Measurements from ENCODE around the gene DNM1L. TPM values are rescaled to one million over a fixed set of nuclear protein-coding genes. Genes with fewer than 3 reads are reported as not detected.

The DNM1L gene
- total and polyA plus RNA-seq, 10 of the 15 experiments (the other 5 are each of a cell fraction or from before 2014, with no cell fraction given) = 23.1 to 201 (median 63.9) TPM

- Histone ChIP-seq H3K9me3 (replicated peaks; ENCODE audit: control insufficient read depth, insufficient read depth, low read length) (no peaks in the 10 kb centered on the region), H3K79me2 (ENCODE audit: control insufficient read depth, insufficient read depth, low read length) (no peaks in the 10 kb centered on the region), H3K4me1 (ENCODE audit: control insufficient read depth, insufficient read depth, low read length) (no peaks in the 10 kb centered on the region), H3K27me3 (replicated peaks in 1 of 2; ENCODE audit: control insufficient read depth in 2 of 2, insufficient read depth in 2 of 2, low read length in 1 of 2) (no peaks in the 10 kb centered on the region), H2AFZ (ENCODE audit: control insufficient read depth, low read depth, low read length) (no peak overlapping the region), H3K4me3 (no peak overlapping the region), H3K36me3 (ENCODE audit: control insufficient read depth in 2 of 2, insufficient read depth in 2 of 2, low read length in 1 of 2) (no peaks in the 10 kb centered on the region), H3K4me2 (ENCODE audit: control insufficient read depth, insufficient read depth) (no peak overlapping the region), H3K9ac (ENCODE audit: control insufficient read depth, insufficient read depth, low read length) (no peak overlapping the region), H3K27ac (ENCODE audit: control insufficient read depth, insufficient read depth) (no peak overlapping the region), H4K20me1 (ENCODE audit: control insufficient read depth, insufficient read depth) (no peaks in the 10 kb centered on the region)
- ChIA-PET CTCF (interaction anchor here (1.7 kb wide), 1 partner anchor 9 kb away, joined by 3 read pairs; no protein-coding TSS in a partner anchor), SMC1A (ENCODE audit: uncharacterized antibody, unreplicated experiment) (no interaction called here), RAD21 (ENCODE audit: unreplicated experiment) (no interaction called here), POLR2A (no interaction called here)
- TF ChIP-seq STAT1 (conservative IDR thresholded peaks at IDR 0.05) = no peak
- TF ChIP-seq SREBF1 (IDR thresholded peaks at IDR 0.05; ENCODE audit: low read length) = no peak
- TF ChIP-seq IRF3 (IDR thresholded peaks at IDR 0.05) = no peak
- TF ChIP-seq TCF7 (IDR thresholded peaks at IDR 0.05; ENCODE audit: borderline replicate concordance) = no peak
- no peak for TF ChIP-seq ZBTB40 (IDR thresholded peaks at IDR 0.05; ENCODE audit: borderline replicate concordance)
- TF ChIP-seq MAX (IDR thresholded peaks at IDR 0.05; ENCODE audit: low read depth, low read length) = no peak
- no peak for TF ChIP-seq KLF5 (IDR thresholded peaks at IDR 0.05; ENCODE audit: partially characterized antibody)
- TF ChIP-seq ASH2L (IDR thresholded peaks at IDR 0.05; ENCODE audit: borderline replicate concordance, low read depth) = no peak
- BruUV-seq (replicated peaks) = no TSS peak
- ATAC-seq (no peak), DNase-seq (ENCODE audit: low read depth, low spot score) (no peak), FAIRE-seq (no peak)
- in situ Hi-C loops (cut with MboI) = no loop called here
- intact Hi-C loops (cut with micrococcal nuclease; ENCODE audit: unreplicated experiment) = no loop called here
- WGBS (ENCODE audit: insufficient coverage, insufficient replicate concordance, low lambda C conversion rate, missing lambda C conversion rate) = 73% methylated on average over 2 of the region's 2 CpGs
Measured at GRCh38 chr12:32650508-32650907, 28.6 kb upstream of the DNM1L start.

Data from GM12878 (cell line).